HG03432 (cell line): ENCODE measurements around the gene HMGCL.
A peak's percentile ranks its signal among the peaks of the same experiment; 100 is the strongest.

ENCODE experiments used
- ATAC-seq: cut with Tn5 transposase; IDR thresholded peaks from one replicate; pipeline ENCODE4 v1.9.1; 2021; ENCODE audit warnings: mild to moderate bottlenecking, moderate library complexity; ENCODE audit not compliant: unreplicated experiment

HMGCL gene

GRCh38 chr1:23779826-23780371, 45.3 kb downstream of the HMGCL start:
- ATAC-seq, result no peak

DNA sequence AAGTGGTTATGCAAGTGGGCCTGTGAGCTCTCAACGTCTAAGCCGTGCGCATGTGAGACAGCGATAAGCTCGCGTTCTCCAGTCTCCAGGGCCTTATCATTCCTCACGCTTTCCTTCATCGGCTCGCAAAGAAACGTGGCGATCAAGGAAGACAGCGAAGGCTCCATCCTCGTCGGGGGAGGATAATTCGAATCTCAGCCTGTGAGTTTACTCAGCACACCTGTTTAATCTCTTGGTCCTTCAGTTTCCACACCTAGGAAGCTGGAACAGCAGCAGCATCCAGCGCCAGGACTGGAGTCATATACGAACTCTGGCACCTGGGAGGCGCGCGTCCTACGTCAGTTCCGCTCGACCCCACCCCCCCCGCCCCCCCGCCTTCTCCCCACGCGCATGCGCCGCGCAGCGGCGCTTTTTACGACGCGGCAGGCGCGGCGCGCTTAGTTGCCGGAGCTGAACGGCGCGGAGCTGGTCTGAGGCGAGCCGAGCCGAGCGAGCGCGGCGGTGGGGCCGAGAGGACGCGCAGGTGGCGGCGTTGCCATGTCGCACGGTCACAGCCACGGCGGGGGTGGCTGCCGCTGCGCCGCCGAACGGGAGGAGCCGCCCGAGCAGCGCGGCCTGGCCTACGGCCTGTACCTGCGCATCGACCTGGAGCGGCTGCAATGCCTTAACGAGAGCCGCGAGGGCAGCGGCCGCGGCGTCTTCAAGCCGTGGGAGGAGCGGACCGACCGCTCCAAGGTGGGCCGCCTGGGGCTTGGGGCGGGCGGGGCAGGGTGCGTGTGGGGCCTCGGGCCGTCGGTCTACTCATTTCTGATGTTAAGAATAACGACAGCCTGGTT, 47.0 kb downstream of the HMGCL start, which contains the start of gene PITHD1:
TSS of gene PITHD1 (plus strand) at position 440 of the 836 bp plus-strand sequence. CDS start at position 538, 98 bp downstream.
- ATAC-seq, result peak; percentile 74

- no peak for ATAC-seq
These were observed 49.0 kb downstream of the HMGCL start for GRCh38 chr1:23776217-23776616.

- ATAC-seq, result no peak
These were observed 50.9 kb downstream of the HMGCL start for GRCh38 chr1:23774174-23774880.

GRCh38 chr1:23772854-23773242, 52.4 kb downstream of the HMGCL start:
- no peak for ATAC-seq

GRCh38 chr1:23772049-23772853, 53.0 kb downstream of the HMGCL start:
- no peak for ATAC-seq

DNA sequence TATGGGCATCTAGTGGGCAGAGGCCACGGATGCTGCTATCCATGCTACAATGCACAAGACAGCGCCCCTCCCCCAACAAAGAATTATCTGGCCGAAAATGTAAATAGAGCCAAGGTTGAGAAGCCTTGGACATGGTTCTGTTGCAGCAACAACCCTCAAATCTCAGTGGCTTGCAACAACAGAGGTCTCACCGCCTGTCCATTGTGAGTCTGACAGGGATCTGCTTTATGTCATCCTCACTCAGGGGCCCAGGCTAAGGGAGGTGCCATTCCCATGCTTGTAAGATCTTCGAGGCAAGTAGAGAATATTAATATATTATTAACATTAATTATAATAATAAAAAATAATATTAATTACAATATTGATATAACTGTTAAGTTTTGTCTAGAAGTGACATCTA, 56.5 kb downstream of the HMGCL start:
- no peak for ATAC-seq

- no peak for ATAC-seq
These were observed 62.1 kb downstream of the HMGCL start for GRCh38 chr1:23763041-23763577.

DNA sequence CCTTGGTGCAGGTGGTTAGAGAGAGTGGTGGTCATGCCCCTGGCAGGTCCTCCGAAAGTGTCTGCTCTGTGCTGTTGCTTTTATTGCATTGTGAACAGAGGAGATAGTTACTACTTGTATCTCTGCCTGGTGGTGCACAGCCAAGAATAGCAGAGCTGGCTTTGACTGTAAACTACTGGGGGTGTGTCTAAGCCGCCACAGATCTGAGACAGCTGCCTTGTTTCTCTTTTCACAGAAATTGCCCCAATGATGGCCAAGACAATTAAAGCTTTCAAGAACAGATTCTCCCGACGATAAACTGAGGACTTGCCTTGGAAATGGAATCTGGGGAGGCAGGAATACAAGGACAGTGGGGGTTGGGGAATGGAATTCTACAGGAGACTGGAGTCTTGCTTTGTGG, 66.0 kb downstream of the HMGCL start:
- no peak for ATAC-seq

GRCh38 chr1:23757812-23758211, 67.4 kb downstream of the HMGCL start:
- no peak for ATAC-seq

DNA sequence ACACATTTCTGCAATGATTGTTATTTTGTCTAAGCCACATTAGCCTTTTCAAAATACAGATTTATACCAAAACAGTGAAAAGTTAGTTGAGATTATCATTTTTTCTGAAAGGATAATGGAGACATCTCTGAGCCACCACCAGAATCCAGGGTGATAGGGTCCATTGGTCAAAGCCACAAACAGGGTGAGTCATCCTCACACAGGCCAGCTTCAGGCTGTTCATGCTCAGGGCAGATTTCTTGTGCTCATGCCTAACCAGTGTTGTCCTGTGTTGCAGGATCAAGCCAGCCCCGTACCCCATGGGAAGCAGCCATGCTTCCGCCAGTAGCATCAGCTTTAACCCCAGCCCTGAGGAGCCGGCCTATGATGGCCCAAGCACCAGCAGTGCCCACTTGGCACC, 68.6 kb downstream of the HMGCL start:
- no peak for ATAC-seq

GRCh38 chr1:23752909-23753308, 72.3 kb downstream of the HMGCL start:
- ATAC-seq, result no peak
